IMR-90 (cell line): ENCODE data around the gene LRRC10B.

Source experiments
- BHLHE40 ChIP-seq: fragments of 150-350 bp; IDR thresholded peaks from 2 replicates; pipeline ENCODE4 v1.6.1; 2016; ENCODE audit warnings: mild to moderate bottlenecking, low read depth, low read length
- CEBPB ChIP-seq: IDR thresholded peaks from 2 replicates; pipeline ENCODE4 v1.6.1; 2012; ENCODE audit warnings: low read depth, low read length, improper control_type of control experiment
- ELK1 ChIP-seq: fragments of 150-350 bp; IDR thresholded peaks from 2 replicates; pipeline ENCODE4 v1.6.1; 2016; ENCODE audit warnings: low read depth, mild to moderate bottlenecking, low read length, moderate library complexity, borderline replicate concordance
- FOS ChIP-seq: fragments of 150-350 bp; IDR thresholded peaks from 2 replicates; pipeline ENCODE4 v1.6.1; 2016; ENCODE audit warnings: low read depth, low read length
- MAFK ChIP-seq: IDR thresholded peaks from 2 replicates; pipeline ENCODE4 v1.6.1; 2012; ENCODE audit warnings: low read depth, low read length, improper control_type of control experiment
- MAZ ChIP-seq: IDR thresholded peaks from 2 replicates; pipeline ENCODE4 v1.6.1; 2012; ENCODE audit warnings: low read depth, mild to moderate bottlenecking, low read length, improper control_type of control experiment, moderate library complexity, borderline replicate concordance
- MXI1 ChIP-seq: IDR thresholded peaks from 2 replicates; pipeline ENCODE4 v1.6.1; 2012; ENCODE audit warnings: low read depth, mild to moderate bottlenecking, low read length, moderate library complexity, borderline replicate concordance
- NFE2L2 ChIP-seq: fragments of 150-350 bp; IDR thresholded peaks from 2 replicates; pipeline ENCODE4 v1.6.1; 2016; ENCODE audit warnings: low read depth, mild to moderate bottlenecking, low read length
- POLR2A ChIP-seq: IDR thresholded peaks from 2 replicates; pipeline ENCODE4 v1.6.1; 2012; ENCODE audit warnings: mild to moderate bottlenecking, low read depth, low read length
- RAD21 ChIP-seq: IDR thresholded peaks from 2 replicates; pipeline ENCODE4 v1.6.1; 2012; ENCODE audit warnings: low read length, improper control_type of control experiment
- RCOR1 ChIP-seq: IDR thresholded peaks from 2 replicates; pipeline ENCODE4 v1.6.1; 2012; ENCODE audit warnings: mild to moderate bottlenecking, low read length, improper control_type of control experiment; ENCODE audit not compliant: insufficient replicate concordance
- RFX5 ChIP-seq: IDR thresholded peaks from 2 replicates; pipeline ENCODE4 v1.8.0; 2012; ENCODE audit warnings: low read depth, mild to moderate bottlenecking, low read length, moderate library complexity
- TF ChIP-seq, protein P1 (sequence below): conservative IDR thresholded peaks from 2 replicates; pipeline ENCODE4 v1.5.1; 2012; ENCODE audit warnings: mild to moderate bottlenecking, low read depth, low read length, improper control_type of control experiment
- TF ChIP-seq, protein P2 (sequence below): fragments of 150-350 bp; IDR thresholded peaks from 2 replicates; pipeline ENCODE4 v1.6.1; 2017; ENCODE audit warnings: mild to moderate bottlenecking, antibody characterized with exemption, low read length, low read depth

- TF ChIP-seq, protein P1, sequence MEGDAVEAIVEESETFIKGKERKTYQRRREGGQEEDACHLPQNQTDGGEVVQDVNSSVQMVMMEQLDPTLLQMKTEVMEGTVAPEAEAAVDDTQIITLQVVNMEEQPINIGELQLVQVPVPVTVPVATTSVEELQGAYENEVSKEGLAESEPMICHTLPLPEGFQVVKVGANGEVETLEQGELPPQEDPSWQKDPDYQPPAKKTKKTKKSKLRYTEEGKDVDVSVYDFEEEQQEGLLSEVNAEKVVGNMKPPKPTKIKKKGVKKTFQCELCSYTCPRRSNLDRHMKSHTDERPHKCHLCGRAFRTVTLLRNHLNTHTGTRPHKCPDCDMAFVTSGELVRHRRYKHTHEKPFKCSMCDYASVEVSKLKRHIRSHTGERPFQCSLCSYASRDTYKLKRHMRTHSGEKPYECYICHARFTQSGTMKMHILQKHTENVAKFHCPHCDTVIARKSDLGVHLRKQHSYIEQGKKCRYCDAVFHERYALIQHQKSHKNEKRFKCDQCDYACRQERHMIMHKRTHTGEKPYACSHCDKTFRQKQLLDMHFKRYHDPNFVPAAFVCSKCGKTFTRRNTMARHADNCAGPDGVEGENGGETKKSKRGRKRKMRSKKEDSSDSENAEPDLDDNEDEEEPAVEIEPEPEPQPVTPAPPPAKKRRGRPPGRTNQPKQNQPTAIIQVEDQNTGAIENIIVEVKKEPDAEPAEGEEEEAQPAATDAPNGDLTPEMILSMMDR: no peak
- TF ChIP-seq RAD21 (no peak), POLR2A (no peak), FOS (no peak), RCOR1 (no peak), RFX5 (no peak), MAZ (no peak), CEBPB (no peak), MXI1 (no peak), ELK1 (no peak), MAFK (no peak), BHLHE40 (no peak), NFE2L2 (no peak)
- TF ChIP-seq, protein P2, sequence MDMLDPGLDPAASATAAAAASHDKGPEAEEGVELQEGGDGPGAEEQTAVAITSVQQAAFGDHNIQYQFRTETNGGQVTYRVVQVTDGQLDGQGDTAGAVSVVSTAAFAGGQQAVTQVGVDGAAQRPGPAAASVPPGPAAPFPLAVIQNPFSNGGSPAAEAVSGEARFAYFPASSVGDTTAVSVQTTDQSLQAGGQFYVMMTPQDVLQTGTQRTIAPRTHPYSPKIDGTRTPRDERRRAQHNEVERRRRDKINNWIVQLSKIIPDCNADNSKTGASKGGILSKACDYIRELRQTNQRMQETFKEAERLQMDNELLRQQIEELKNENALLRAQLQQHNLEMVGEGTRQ: no peak
These were observed 5.3 kb upstream of the LRRC10B start for GRCh38 chr11:61503135-61503770.
